Liver (tissue), 9 donors: ENCODE measurements around the gene RGS10. TPM values are rescaled to one million over a fixed set of nuclear protein-coding genes. Genes with fewer than 3 reads are reported as not detected.
"Not testable (repeated sequence)": the region's sequence is repeated elsewhere in the genome, so short reads cannot be mapped to it uniquely, and the experiment has no call there.

Source experiments
- DNase-seq: peaks from one replicate; pipeline ENCODE4 v3.0.0-alpha.2; 2017; ENCODE audit warnings: low spot score
- H3K27ac ChIP-seq, 2 donors: one replicate each; pipeline ENCODE4 v1.7.0; 2013; ENCODE audit warnings: inconsistent platforms in 2 of 2, low read length in 2 of 2, control low read depth in 1 of 2, low read depth in 1 of 2, mild to moderate bottlenecking in 1 of 2
- H3K27me3 ChIP-seq, 4 donors: one replicate each; pipeline versions ENCODE4 v1.6.1 to v1.7.0; 2013; ENCODE audit warnings: low read length in 3 of 4, inconsistent platforms in 1 of 4, mild to moderate bottlenecking in 1 of 4, moderate library complexity in 1 of 4; ENCODE audit not compliant: control insufficient read depth in 4 of 4, insufficient read depth in 4 of 4
- H3K36me3 ChIP-seq, 4 donors: one replicate each; pipeline versions ENCODE4 v1.6.1 to v1.7.0; 2013; ENCODE audit warnings: low read length in 3 of 4, mild to moderate bottlenecking in 3 of 4, low read depth in 1 of 4, moderate library complexity in 1 of 4; ENCODE audit not compliant: control insufficient read depth in 4 of 4, insufficient read depth in 3 of 4
- H3K4me1 ChIP-seq, 4 donors: one replicate each; pipeline versions ENCODE4 v1.6.1 to v1.7.0; 2013; ENCODE audit warnings: low read length in 3 of 4, mild to moderate bottlenecking in 3 of 4, moderate library complexity in 1 of 4; ENCODE audit not compliant: control insufficient read depth in 4 of 4, insufficient read depth in 4 of 4
- H3K4me3 ChIP-seq, 3 donors: one replicate each; pipeline versions ENCODE4 v1.6.1 to v1.7.0; 2013; ENCODE audit warnings: low read length in 3 of 3, control low read depth in 1 of 3, low read depth in 1 of 3, mild to moderate bottlenecking in 1 of 3
- H3K9ac ChIP-seq, 2 donors: one replicate each; pipeline ENCODE4 v1.7.0; 2013; ENCODE audit warnings: low read length in 2 of 2, mild to moderate bottlenecking in 2 of 2, moderate library complexity in 2 of 2, control low read depth in 1 of 2, low read depth in 1 of 2
- H3K9me3 ChIP-seq, 4 donors: one replicate each; pipeline versions ENCODE4 v1.6.1 to v1.7.0; 2013; ENCODE audit warnings: low read length in 3 of 4; ENCODE audit not compliant: control insufficient read depth in 4 of 4
- EGR1 ChIP-seq, 2 donors: IDR thresholded peaks; 2 replicates each; pipeline ENCODE4 v1.6.1; 2016 to 2018; ENCODE audit warnings: antibody characterized with exemption in 2 of 2, low read depth in 2 of 2
- FOXA1 ChIP-seq: IDR thresholded peaks from 2 replicates; pipeline ENCODE4 v1.6.1; 2016; ENCODE audit warnings: antibody characterized with exemption
- FOXA2 ChIP-seq: IDR thresholded peaks from 2 replicates; pipeline ENCODE4 v1.6.1; 2016; ENCODE audit warnings: antibody characterized with exemption
- GABPA ChIP-seq, 2 donors: IDR thresholded peaks in 1 of 2; conservative IDR thresholded peaks in 1 of 2; 2 replicates each; pipeline ENCODE4 v1.6.1; 2016; ENCODE audit warnings: antibody characterized with exemption in 2 of 2, mild to moderate bottlenecking in 1 of 2, moderate library complexity in 1 of 2
- HNF4A ChIP-seq, 2 donors: conservative IDR thresholded peaks; 2 replicates each; pipeline ENCODE4 v1.6.1; 2016; ENCODE audit warnings: antibody characterized with exemption in 2 of 2, mild to moderate bottlenecking in 2 of 2
- HNF4G ChIP-seq: IDR thresholded peaks from 2 replicates; pipeline ENCODE4 v1.6.1; 2016; ENCODE audit warnings: antibody characterized with exemption
- JUND ChIP-seq, 2 donors: IDR thresholded peaks; 2 replicates each; pipeline ENCODE4 v1.6.1; 2016; ENCODE audit warnings: antibody characterized with exemption in 2 of 2
- NR2F2 ChIP-seq: IDR thresholded peaks from 2 replicates; pipeline ENCODE4 v1.6.1; 2016; ENCODE audit warnings: antibody characterized with exemption
- RAD21 ChIP-seq, 2 donors: IDR thresholded peaks; 2 replicates each; pipeline ENCODE4 v1.6.1; 2016; ENCODE audit warnings: antibody characterized with exemption in 2 of 2, mild to moderate bottlenecking in 2 of 2
- RXRA ChIP-seq, 2 donors: IDR thresholded peaks; 2 replicates each; pipeline ENCODE4 v1.6.1; 2017 to 2018; ENCODE audit warnings: antibody characterized with exemption in 2 of 2, mild to moderate bottlenecking in 1 of 2
- SP1 ChIP-seq: IDR thresholded peaks from 2 replicates; pipeline ENCODE4 v1.6.1; 2018; ENCODE audit warnings: antibody characterized with exemption, mild to moderate bottlenecking
- TAF1 ChIP-seq: conservative IDR thresholded peaks from 2 replicates; pipeline ENCODE4 v1.6.1; 2016; ENCODE audit warnings: antibody characterized with exemption, mild to moderate bottlenecking
- YY1 ChIP-seq: IDR thresholded peaks from 2 replicates; pipeline ENCODE4 v1.6.1; 2016; ENCODE audit warnings: antibody characterized with exemption, mild to moderate bottlenecking
- WGBS: extraction: QIAGEN DNeasy Blood & Tissue Kit; methylation state at CpG from one replicate; pipeline ENCODE4 v1.1.7; 2013; 5-methylcytosine and 5-hydroxymethylcytosine counted together
- polyA plus RNA-seq, 2 donors: library from polyadenylated mRNA; stranded (reverse) in 1 of 2; unstranded in 1 of 2; fragments of 200-250 nt in 1 of 2; fragments of >200 nt in 1 of 2; fragmentation: Nextera tagmentation in 1 of 2; extraction: Ambion mirVana in 1 of 2; gene quantifications; one replicate each; pipeline versions ENCODE4 v1.2.1 to v1.2.3, GENCODE V29; 2013 to 2015
- total RNA-seq, 2 donors: library from RNA; depleted of rRNA; stranded (reverse); fragments of >200 nt; gene quantifications; one replicate each; pipeline ENCODE4 v1.2.3, GENCODE V29; 2014
- TF ChIP-seq, protein P1 (sequence below): IDR thresholded peaks from 2 replicates; pipeline ENCODE4 v1.6.1; 2016; ENCODE audit warnings: antibody characterized with exemption, mild to moderate bottlenecking
- TF ChIP-seq, protein P2 (sequence below): IDR thresholded peaks from 2 replicates; pipeline ENCODE4 v1.6.1; 2016; ENCODE audit warnings: antibody characterized with exemption
- TF ChIP-seq, protein P3 (sequence below): fragments of 150-350 bp; IDR thresholded peaks from 2 replicates; pipeline ENCODE4 v1.5.1; 2017; ENCODE audit warnings: improper control_type of control experiment, low read depth, low read length; ENCODE audit not compliant: missing input control
- donor health status: healthy.
- donor health status: healthy.
- donor health status: healthy.
- donor health status: healthy.
- donor health status: healthy.

The RGS10 gene
- total and polyA plus RNA-seq, 4 donors = 1.8 to 51.9 (median 2.2) TPM

DNA sequence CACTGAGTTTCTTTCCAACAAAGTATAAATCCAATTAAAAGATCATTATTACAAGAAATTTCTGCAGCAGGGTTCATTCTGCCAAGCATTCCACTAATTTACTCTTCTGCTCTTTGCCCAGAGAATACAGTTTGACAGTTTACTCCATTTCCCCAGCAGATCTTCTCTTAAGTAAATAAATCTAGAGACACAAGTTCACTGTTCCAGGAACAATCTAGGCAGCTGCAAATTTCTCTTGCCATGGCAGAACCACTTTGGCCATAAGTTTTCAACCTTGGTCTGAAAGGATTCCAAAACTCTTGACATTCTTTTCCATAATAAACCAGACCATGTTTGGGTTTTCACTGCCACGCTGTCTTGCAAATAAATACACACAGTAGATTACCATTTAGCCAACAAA lies 11.5 kb downstream of the RGS10 start (continued):
- TF ChIP-seq TAF1 (no peak), EGR1 (IDR thresholded peaks at IDR 0.05; ENCODE audit: low read depth in 2 of 2) (no peak), JUND (IDR thresholded peaks at IDR 0.05) (no peak), HNF4G (no peak)

DNA sequence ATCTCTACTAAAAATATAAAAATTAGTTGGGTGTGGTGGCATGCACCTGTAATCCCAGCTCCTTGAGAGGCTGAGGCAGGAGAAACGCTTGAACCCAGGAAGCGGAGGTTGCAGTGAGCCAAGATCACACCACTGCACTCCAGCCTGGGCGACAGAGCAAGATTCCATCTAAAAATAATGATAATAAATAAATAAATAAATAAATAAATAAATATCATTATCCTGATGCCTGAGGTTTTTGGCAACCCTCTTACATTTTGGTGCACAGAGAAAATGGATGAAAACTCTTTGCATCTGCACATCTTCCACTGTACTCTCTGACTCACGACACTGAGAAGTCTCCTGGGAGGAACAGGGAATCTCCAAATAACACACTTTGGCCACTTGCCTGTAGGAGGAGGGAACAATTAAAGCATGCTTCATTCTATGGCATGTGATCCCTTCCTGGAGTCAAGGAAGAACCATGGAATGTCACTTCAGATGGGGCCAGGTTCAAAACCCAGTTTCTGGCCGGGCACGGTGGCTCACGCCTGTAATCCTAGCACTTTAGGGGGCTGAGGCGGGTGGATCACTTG lies 13.8 kb downstream of the RGS10 start:
- 88% methylated on average over 8 of the region's 8 CpGs for WGBS
- not testable (repeated sequence) for H3K36me3 ChIP-seq, H3K27ac ChIP-seq, H3K9ac ChIP-seq, H3K27me3 ChIP-seq, H3K4me3 ChIP-seq, DNase-seq, H3K4me1 ChIP-seq, H3K9me3 ChIP-seq

DNA sequence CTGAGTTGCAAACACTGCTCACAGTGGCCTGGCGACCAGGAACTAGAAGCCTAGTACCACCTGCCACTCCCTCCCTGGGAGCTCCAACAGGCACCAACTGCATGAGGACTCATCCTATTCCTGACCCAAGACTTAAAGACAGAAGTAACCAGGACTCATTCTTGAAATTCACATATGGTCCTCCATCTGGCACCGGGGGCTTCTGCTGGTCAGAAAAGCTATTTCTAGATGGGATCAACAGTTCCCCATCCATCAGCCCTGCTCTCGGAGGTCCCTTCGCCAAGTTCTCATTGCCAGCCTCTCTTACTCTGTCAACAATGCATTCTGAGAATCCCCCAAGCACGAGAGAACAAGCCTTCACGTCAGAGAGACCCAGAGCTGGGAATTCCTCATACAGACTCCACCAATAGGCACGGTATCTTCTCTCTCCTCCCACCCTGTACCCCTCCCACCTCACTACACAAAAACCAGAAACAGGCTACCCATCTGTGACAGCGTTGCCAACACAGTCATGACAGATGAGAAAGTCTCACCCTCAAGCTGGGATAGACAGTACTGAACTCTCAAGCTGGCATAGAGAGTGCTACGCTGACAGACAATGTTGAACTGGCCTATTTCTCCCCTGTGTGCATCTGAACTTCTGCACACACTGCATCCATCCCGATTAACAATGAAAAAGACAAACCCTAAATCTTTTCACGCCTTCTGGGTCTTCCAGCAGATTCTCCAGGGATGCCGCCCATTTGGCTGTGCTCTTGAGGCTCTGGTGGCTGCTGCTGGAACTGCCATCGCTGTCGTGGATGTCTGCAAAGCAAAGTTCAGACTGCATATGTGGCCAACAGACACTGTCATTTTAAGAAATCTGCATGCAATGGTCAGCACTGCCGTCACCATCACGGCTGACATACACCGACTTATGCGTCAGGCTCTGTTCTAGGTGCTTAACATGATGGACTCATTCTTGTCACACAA lies 15.6 kb downstream of the RGS10 start:
- Histone ChIP-seq H3K27ac (no peak overlapping the region), H3K4me3 (no peak overlapping the region), H3K9ac (no peak overlapping the region), H3K9me3 (no peaks in the 10 kb centered on the region), H3K36me3 (peaks cover 0 to 2% (median 0%) of the 10 kb centered on the region in 4 donors), H3K27me3 (no peaks in the 10 kb centered on the region), H3K4me1 (no peaks in the 10 kb centered on the region)
- TF ChIP-seq GABPA (IDR thresholded peaks at IDR 0.05 in 1 of 2, conservative IDR thresholded peaks at IDR 0.05 in 1 of 2) = no peak
- no peak for TF ChIP-seq NR2F2
- no peak for TF ChIP-seq YY1
- no peak for TF ChIP-seq HNF4A (conservative IDR thresholded peaks at IDR 0.05)
- TF ChIP-seq, protein P1, sequence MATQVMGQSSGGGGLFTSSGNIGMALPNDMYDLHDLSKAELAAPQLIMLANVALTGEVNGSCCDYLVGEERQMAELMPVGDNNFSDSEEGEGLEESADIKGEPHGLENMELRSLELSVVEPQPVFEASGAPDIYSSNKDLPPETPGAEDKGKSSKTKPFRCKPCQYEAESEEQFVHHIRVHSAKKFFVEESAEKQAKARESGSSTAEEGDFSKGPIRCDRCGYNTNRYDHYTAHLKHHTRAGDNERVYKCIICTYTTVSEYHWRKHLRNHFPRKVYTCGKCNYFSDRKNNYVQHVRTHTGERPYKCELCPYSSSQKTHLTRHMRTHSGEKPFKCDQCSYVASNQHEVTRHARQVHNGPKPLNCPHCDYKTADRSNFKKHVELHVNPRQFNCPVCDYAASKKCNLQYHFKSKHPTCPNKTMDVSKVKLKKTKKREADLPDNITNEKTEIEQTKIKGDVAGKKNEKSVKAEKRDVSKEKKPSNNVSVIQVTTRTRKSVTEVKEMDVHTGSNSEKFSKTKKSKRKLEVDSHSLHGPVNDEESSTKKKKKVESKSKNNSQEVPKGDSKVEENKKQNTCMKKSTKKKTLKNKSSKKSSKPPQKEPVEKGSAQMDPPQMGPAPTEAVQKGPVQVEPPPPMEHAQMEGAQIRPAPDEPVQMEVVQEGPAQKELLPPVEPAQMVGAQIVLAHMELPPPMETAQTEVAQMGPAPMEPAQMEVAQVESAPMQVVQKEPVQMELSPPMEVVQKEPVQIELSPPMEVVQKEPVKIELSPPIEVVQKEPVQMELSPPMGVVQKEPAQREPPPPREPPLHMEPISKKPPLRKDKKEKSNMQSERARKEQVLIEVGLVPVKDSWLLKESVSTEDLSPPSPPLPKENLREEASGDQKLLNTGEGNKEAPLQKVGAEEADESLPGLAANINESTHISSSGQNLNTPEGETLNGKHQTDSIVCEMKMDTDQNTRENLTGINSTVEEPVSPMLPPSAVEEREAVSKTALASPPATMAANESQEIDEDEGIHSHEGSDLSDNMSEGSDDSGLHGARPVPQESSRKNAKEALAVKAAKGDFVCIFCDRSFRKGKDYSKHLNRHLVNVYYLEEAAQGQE = no peak
- TF ChIP-seq FOXA1 = no peak
- TF ChIP-seq, protein P2, sequence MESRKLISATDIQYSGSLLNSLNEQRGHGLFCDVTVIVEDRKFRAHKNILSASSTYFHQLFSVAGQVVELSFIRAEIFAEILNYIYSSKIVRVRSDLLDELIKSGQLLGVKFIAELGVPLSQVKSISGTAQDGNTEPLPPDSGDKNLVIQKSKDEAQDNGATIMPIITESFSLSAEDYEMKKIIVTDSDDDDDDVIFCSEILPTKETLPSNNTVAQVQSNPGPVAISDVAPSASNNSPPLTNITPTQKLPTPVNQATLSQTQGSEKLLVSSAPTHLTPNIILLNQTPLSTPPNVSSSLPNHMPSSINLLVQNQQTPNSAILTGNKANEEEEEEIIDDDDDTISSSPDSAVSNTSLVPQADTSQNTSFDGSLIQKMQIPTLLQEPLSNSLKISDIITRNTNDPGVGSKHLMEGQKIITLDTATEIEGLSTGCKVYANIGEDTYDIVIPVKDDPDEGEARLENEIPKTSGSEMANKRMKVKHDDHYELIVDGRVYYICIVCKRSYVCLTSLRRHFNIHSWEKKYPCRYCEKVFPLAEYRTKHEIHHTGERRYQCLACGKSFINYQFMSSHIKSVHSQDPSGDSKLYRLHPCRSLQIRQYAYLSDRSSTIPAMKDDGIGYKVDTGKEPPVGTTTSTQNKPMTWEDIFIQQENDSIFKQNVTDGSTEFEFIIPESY = no peak
- no peak for TF ChIP-seq RAD21 (IDR thresholded peaks at IDR 0.05)
- TF ChIP-seq HNF4G = no peak
- no peak for TF ChIP-seq TAF1
- no peak for TF ChIP-seq RXRA (IDR thresholded peaks at IDR 0.05)
- TF ChIP-seq SP1 = no peak
- TF ChIP-seq, protein P3, sequence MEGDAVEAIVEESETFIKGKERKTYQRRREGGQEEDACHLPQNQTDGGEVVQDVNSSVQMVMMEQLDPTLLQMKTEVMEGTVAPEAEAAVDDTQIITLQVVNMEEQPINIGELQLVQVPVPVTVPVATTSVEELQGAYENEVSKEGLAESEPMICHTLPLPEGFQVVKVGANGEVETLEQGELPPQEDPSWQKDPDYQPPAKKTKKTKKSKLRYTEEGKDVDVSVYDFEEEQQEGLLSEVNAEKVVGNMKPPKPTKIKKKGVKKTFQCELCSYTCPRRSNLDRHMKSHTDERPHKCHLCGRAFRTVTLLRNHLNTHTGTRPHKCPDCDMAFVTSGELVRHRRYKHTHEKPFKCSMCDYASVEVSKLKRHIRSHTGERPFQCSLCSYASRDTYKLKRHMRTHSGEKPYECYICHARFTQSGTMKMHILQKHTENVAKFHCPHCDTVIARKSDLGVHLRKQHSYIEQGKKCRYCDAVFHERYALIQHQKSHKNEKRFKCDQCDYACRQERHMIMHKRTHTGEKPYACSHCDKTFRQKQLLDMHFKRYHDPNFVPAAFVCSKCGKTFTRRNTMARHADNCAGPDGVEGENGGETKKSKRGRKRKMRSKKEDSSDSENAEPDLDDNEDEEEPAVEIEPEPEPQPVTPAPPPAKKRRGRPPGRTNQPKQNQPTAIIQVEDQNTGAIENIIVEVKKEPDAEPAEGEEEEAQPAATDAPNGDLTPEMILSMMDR = no peak
- no peak for TF ChIP-seq FOXA2
- 80% methylated on average over 18 of the region's 18 CpGs for WGBS
- DNase-seq = no peak
